Stimulated activated CD4-positive, alpha-beta T cell treated with anti-CD3 and anti-CD28 coated beads, Interleukin-4, amount 100 ng/mL, for 1 hour (primary cell): Measurements from ENCODE around the gene MRPS7.
"Not testable (repeated sequence)": the region's sequence is repeated elsewhere in the genome, so short reads cannot be mapped to it uniquely, and the experiment has no call there.

Experiments used
- DNase-seq: peaks from one replicate; pipeline ENCODE4 v3.0.0-alpha.2; 2020

Gene MRPS7

GRCh38 chr17:75271955-75272847 lies 10.5 kb downstream of the MRPS7 start:
- no peak for DNase-seq

- DNase-seq = no peak
Measured at GRCh38 chr17:75272848-75273184, 11.1 kb downstream of the MRPS7 start.

- no peak for DNase-seq
Measured at GRCh38 chr17:75273977-75274708, 12.5 kb downstream of the MRPS7 start.

- DNase-seq = no peak
Measured at GRCh38 chr17:75277664-75278071, 16.0 kb downstream of the MRPS7 start.

GRCh38 chr17:75280189-75280588 lies 18.5 kb downstream of the MRPS7 start:
- DNase-seq = not testable (repeated sequence)

- DNase-seq = no peak
Measured at GRCh38 chr17:75285123-75285522, 23.4 kb downstream of the MRPS7 start.

GRCh38 chr17:75287221-75287620 lies 25.5 kb downstream of the MRPS7 start:
- no peak for DNase-seq

GRCh38 chr17:75288359-75288758 lies 26.7 kb downstream of the MRPS7 start:
- no peak for DNase-seq

GRCh38 chr17:75288770-75289114 lies 27.1 kb downstream of the MRPS7 start:
- DNase-seq = no peak

- peak; percentile 93 for DNase-seq
Measured at GRCh38 chr17:75289115-75289831, 27.6 kb downstream of the MRPS7 start, which contains the start of gene SLC25A19. Gene SLC25A19 (minus strand): TSS chr17:75289433. CDS start chr17:75286764, 2,669 bp downstream.

- peak; percentile 72 for DNase-seq
Measured at GRCh38 chr17:75289832-75290337, 28.2 kb downstream of the MRPS7 start.

GRCh38 chr17:75292810-75293448 lies 31.2 kb downstream of the MRPS7 start:
- not testable (repeated sequence) for DNase-seq

- DNase-seq = no peak
Measured at GRCh38 chr17:75295201-75296158, 33.8 kb downstream of the MRPS7 start.

GRCh38 chr17:75300280-75300679 lies 38.6 kb downstream of the MRPS7 start:
- no peak for DNase-seq

- DNase-seq = no peak
Measured at GRCh38 chr17:75301049-75301448, 39.4 kb downstream of the MRPS7 start.

GRCh38 chr17:75301502-75302206 lies 40.0 kb downstream of the MRPS7 start:
- no peak for DNase-seq

GRCh38 chr17:75307957-75308731 lies 46.5 kb downstream of the MRPS7 start:
- no peak for DNase-seq

GRCh38 chr17:75308732-75309629 lies 47.3 kb downstream of the MRPS7 start:
- no peak for DNase-seq
